ENCODE measurements around the gene GRM8.

GRCh38 chr7:126930166-126930565, 322.6 kb downstream of the GRM8 start:
- TF ChIP-seq, protein P1, sequence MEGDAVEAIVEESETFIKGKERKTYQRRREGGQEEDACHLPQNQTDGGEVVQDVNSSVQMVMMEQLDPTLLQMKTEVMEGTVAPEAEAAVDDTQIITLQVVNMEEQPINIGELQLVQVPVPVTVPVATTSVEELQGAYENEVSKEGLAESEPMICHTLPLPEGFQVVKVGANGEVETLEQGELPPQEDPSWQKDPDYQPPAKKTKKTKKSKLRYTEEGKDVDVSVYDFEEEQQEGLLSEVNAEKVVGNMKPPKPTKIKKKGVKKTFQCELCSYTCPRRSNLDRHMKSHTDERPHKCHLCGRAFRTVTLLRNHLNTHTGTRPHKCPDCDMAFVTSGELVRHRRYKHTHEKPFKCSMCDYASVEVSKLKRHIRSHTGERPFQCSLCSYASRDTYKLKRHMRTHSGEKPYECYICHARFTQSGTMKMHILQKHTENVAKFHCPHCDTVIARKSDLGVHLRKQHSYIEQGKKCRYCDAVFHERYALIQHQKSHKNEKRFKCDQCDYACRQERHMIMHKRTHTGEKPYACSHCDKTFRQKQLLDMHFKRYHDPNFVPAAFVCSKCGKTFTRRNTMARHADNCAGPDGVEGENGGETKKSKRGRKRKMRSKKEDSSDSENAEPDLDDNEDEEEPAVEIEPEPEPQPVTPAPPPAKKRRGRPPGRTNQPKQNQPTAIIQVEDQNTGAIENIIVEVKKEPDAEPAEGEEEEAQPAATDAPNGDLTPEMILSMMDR (conservative IDR thresholded peaks at IDR 0.05; ENCODE audit: low read length): no peak
- no peak for TF ChIP-seq EZH2phosphoT487 (IDR thresholded peaks at IDR 0.05; ENCODE audit: borderline replicate concordance)
